Endodermal cell (in vitro differentiated cells): ENCODE data around the gene LPIN3. TPM values are rescaled to one million over a fixed set of nuclear protein-coding genes. Genes with fewer than 3 reads are reported as not detected.

Experiments used
- DNase-seq: peaks from one replicate; pipeline ENCODE4 v3.0.0-alpha.2; 2017
- H3K27ac ChIP-seq: 2 replicates; pipeline ENCODE4 v1.5.1; 2013; ENCODE audit warnings: mild to moderate bottlenecking, low read depth, low read length, moderate library complexity
- H3K27me3 ChIP-seq: 2 replicates; pipeline ENCODE4 v1.6.1; 2013; ENCODE audit warnings: mild to moderate bottlenecking, low read length, moderate library complexity; ENCODE audit not compliant: insufficient read depth, control insufficient read depth, poor library complexity, severe bottlenecking
- H3K36me3 ChIP-seq: 2 replicates; pipeline ENCODE4 v1.7.0; 2013; ENCODE audit warnings: mild to moderate bottlenecking, low read length, moderate library complexity; ENCODE audit not compliant: control insufficient read depth, insufficient read depth
- H3K4me1 ChIP-seq: one replicate; pipeline ENCODE4 v1.7.0; 2013; ENCODE audit warnings: low read length; ENCODE audit not compliant: control insufficient read depth, insufficient read depth
- H3K4me3 ChIP-seq: 2 replicates; pipeline ENCODE4 v1.5.1; 2013; ENCODE audit warnings: mild to moderate bottlenecking, low read length, moderate library complexity
- H3K9ac ChIP-seq: 2 replicates; pipeline ENCODE4 v1.6.1; 2013; ENCODE audit warnings: mild to moderate bottlenecking, low read length, moderate library complexity; ENCODE audit not compliant: poor library complexity, severe bottlenecking; ENCODE audit errors: extremely low read depth
- H3K9me3 ChIP-seq: 2 replicates; pipeline ENCODE4 v1.6.1; 2013; ENCODE audit warnings: mild to moderate bottlenecking, low read length, moderate library complexity; ENCODE audit not compliant: control insufficient read depth
- H3K27ac Mint-ChIP-seq: 2 replicates; pipeline ENCODE4 v1.8.0; 2020; ENCODE audit warnings: mixed read lengths
- H3K27me3 Mint-ChIP-seq: 2 replicates; pipeline ENCODE4 v1.8.0; 2021; ENCODE audit warnings: mild to moderate bottlenecking, mixed read lengths; ENCODE audit not compliant: insufficient read depth
- H3K36me3 Mint-ChIP-seq: 2 replicates; pipeline ENCODE4 v1.8.0; 2020; ENCODE audit warnings: low read depth, mixed read lengths
- H3K4me1 Mint-ChIP-seq: 2 replicates; pipeline ENCODE4 v1.8.0; 2020; ENCODE audit warnings: mixed read lengths
- H3K4me3 Mint-ChIP-seq: 2 replicates; pipeline ENCODE4 v1.8.0; 2020; ENCODE audit warnings: mild to moderate bottlenecking, moderate library complexity, mixed read lengths
- H3K9me3 Mint-ChIP-seq: 2 replicates; pipeline ENCODE4 v1.8.0; 2020; ENCODE audit warnings: mild to moderate bottlenecking, mixed read lengths
- WGBS, 2 experiments: methylation state at CpG; one replicate each; pipeline versions ENCODE4 v1.1.5 to v1.1.7; 2013; ENCODE audit warnings: missing lambda C conversion rate in 2 of 2, mixed read lengths in 1 of 2; ENCODE audit not compliant: insufficient coverage in 1 of 2, insufficient read length in 1 of 2; 5-methylcytosine and 5-hydroxymethylcytosine counted together
- total RNA-seq, 2 donors: library from RNA; stranded (reverse); fragmentation: NEBNext Ultra II Directional in 1 of 2; extraction: Animal tissue kit (Norgen Biotek cat#: 25700) in 1 of 2; gene quantifications; 2 replicates in 1 of 2; 3 replicates in 1 of 2; pipeline ENCODE4 v1.2.1, GENCODE V29; 2021
- TF ChIP-seq, protein P1 (sequence below): fragments of 200-600 bp; sonication (generic); conservative IDR thresholded peaks from 2 replicates; pipeline ENCODE4 v1.5.0; 2021; ENCODE audit warnings: antibody characterized with exemption, mild to moderate bottlenecking

The LPIN3 gene
- total RNA-seq, 2 donors from 2014 or later, result 13.1 to 13.2 TPM

DNA sequence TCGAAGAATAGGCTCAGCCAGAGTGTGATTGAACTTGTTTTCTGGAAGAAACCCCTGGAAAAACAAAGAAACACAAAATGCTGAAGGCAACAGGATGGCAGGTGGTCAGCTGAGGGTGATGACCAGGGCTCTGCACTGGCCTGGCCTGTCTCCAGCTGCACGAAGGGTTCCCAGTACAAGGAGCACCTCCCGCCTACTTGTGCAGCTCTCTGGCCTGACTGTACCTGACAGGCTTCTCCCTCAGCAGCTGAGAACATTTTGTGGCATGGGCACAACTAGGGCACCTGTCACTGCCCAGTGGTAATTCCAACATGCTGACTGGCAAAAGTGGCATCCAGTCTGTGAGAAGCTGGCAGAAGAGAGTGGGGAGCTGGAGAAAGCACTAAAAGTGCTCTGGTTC is 64.8 kb downstream of the LPIN3 start:
- no peaks in the 10 kb centered on the region for H3K27me3 ChIP-seq
- H3K27ac Mint-ChIP-seq, result no peak overlapping the region
- no peaks in the 10 kb centered on the region for H3K27me3 Mint-ChIP-seq
- H3K4me1 ChIP-seq, result no peaks in the 10 kb centered on the region
- no peaks in the 10 kb centered on the region for H3K4me1 Mint-ChIP-seq
- no peak overlapping the region for H3K9ac ChIP-seq
- DNase-seq, result no peak
- peaks cover 69% of the 10 kb centered on the region for H3K36me3 Mint-ChIP-seq
- no peaks in the 10 kb centered on the region for H3K9me3 Mint-ChIP-seq
- H3K4me3 Mint-ChIP-seq, result no peak overlapping the region
- no peak overlapping the region for H3K4me3 ChIP-seq
- TF ChIP-seq, protein P1, sequence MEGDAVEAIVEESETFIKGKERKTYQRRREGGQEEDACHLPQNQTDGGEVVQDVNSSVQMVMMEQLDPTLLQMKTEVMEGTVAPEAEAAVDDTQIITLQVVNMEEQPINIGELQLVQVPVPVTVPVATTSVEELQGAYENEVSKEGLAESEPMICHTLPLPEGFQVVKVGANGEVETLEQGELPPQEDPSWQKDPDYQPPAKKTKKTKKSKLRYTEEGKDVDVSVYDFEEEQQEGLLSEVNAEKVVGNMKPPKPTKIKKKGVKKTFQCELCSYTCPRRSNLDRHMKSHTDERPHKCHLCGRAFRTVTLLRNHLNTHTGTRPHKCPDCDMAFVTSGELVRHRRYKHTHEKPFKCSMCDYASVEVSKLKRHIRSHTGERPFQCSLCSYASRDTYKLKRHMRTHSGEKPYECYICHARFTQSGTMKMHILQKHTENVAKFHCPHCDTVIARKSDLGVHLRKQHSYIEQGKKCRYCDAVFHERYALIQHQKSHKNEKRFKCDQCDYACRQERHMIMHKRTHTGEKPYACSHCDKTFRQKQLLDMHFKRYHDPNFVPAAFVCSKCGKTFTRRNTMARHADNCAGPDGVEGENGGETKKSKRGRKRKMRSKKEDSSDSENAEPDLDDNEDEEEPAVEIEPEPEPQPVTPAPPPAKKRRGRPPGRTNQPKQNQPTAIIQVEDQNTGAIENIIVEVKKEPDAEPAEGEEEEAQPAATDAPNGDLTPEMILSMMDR, result no peak
- H3K36me3 ChIP-seq, result peaks cover 71% of the 10 kb centered on the region
- 92 to 100% methylated on average over 3 of the region's 3 CpGs for WGBS, 2 experiments
- H3K27ac ChIP-seq, result no peak overlapping the region
- no peaks in the 10 kb centered on the region for H3K9me3 ChIP-seq

DNA sequence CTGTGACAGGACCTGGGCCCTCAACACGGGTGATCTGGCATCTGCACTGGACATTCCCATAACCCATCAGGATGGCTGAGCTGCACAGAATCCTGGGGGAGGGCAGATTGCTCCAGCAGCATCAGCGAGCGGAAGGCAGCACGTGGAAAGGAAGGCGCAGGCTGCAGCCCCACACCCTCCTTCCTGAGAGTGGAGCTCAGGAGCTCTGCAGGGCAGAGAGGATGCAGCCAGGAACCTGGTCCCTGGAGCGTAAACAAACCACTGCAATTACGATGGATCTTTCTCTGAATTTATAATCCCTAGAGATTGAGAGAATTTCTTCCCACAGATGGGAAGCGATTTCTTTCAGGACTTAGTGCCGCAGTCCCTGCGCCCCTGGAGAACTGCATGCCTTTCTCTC is 65.7 kb downstream of the LPIN3 start:
- no peak for DNase-seq
- Histone ChIP-seq H3K4me3 (no peak overlapping the region), H3K9ac (no peak overlapping the region), H3K9me3 (no peaks in the 10 kb centered on the region), H3K4me1 (no peaks in the 10 kb centered on the region), H3K36me3 (peaks cover 80% of the 10 kb centered on the region), H3K27me3 (no peaks in the 10 kb centered on the region), H3K27ac (no peak overlapping the region)
- Mint-ChIP-seq H3K27me3 (no peaks in the 10 kb centered on the region), H3K36me3 (peaks cover 78% of the 10 kb centered on the region), H3K27ac (no peak overlapping the region), H3K9me3 (no peaks in the 10 kb centered on the region), H3K4me3 (no peak overlapping the region), H3K4me1 (no peaks in the 10 kb centered on the region)
- TF ChIP-seq, protein P1, result no peak
- 95 to 96% methylated on average over 9 to 10 of the region's 10 CpGs for WGBS, 2 experiments

DNA sequence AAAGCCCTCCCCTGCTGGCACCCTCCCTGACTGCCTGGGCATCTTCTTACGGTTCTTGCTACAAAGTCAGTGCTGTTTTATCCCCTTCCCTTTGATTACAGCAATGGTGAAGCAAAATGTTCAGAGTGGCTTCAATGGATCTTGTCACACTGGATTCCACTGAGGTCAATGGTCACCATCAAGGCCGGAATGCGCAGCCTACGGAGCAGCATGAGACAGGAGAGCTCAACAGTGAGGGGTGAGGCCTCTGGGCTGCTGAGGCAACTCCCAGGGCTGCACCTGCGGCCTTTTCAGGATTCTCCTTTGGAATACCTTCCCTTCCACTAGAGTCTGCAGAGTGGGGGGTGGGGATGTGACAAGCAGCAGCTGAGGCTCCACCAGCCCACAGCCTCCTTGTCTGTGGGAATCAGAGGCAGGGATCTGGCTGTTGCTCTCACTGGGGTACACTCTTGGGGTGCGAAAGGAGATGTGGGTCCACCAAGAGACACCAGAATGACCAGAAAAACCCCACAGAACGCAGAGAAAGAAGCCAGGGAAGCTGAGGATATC is 66.3 kb downstream of the LPIN3 start:
- no peaks in the 10 kb centered on the region for H3K27me3 ChIP-seq
- H3K36me3 Mint-ChIP-seq, result peaks cover 81% of the 10 kb centered on the region
- H3K4me3 Mint-ChIP-seq, result no peak overlapping the region
- H3K27ac ChIP-seq, result no peak overlapping the region
- H3K9ac ChIP-seq, result no peak overlapping the region
- no peaks in the 10 kb centered on the region for H3K9me3 ChIP-seq
- 87 to 95% methylated on average over 5 to 7 of the region's 7 CpGs for WGBS, 2 experiments
- H3K36me3 ChIP-seq, result peaks cover 86% of the 10 kb centered on the region
- H3K27ac Mint-ChIP-seq, result no peak overlapping the region
- H3K27me3 Mint-ChIP-seq, result no peaks in the 10 kb centered on the region
- no peaks in the 10 kb centered on the region for H3K4me1 ChIP-seq
- no peaks in the 10 kb centered on the region for H3K9me3 Mint-ChIP-seq
- no peak overlapping the region for H3K4me3 ChIP-seq
- TF ChIP-seq, protein P1, result no peak
- no peak for DNase-seq
- no peaks in the 10 kb centered on the region for H3K4me1 Mint-ChIP-seq
